Skeletal muscle satellite cell (primary cell): ENCODE results near the gene TGFA.

Experiments
- H3K27me3 ChIP-seq: 2 replicates; pipeline ENCODE4 v1.7.0; 2013; ENCODE audit warnings: low read length; ENCODE audit not compliant: control insufficient read depth, insufficient read depth
- H3K36me3 ChIP-seq: 2 replicates; pipeline ENCODE4 v1.7.0; 2013; ENCODE audit warnings: mild to moderate bottlenecking, control low read depth, low read length; ENCODE audit not compliant: insufficient read depth
- H3K4me1 ChIP-seq: 2 replicates; pipeline ENCODE4 v1.7.0; 2013; ENCODE audit warnings: low read length; ENCODE audit not compliant: control insufficient read depth, insufficient read depth
- H3K4me2 ChIP-seq: 2 replicates; pipeline ENCODE4 v1.7.0; 2013; ENCODE audit warnings: mild to moderate bottlenecking, low read length
- H3K4me3 ChIP-seq: 2 replicates; pipeline ENCODE4 v1.7.0; 2013; ENCODE audit warnings: low read length
- H3K9ac ChIP-seq: 2 replicates; pipeline ENCODE4 v1.7.0; 2013; ENCODE audit warnings: mild to moderate bottlenecking, low read depth, low read length, moderate library complexity
- H3K9me3 ChIP-seq: replicated peaks from 2 replicates; pipeline ENCODE4 v1.7.0; 2013; ENCODE audit warnings: mild to moderate bottlenecking, control low read depth, low read length

TGFA gene

DNA sequence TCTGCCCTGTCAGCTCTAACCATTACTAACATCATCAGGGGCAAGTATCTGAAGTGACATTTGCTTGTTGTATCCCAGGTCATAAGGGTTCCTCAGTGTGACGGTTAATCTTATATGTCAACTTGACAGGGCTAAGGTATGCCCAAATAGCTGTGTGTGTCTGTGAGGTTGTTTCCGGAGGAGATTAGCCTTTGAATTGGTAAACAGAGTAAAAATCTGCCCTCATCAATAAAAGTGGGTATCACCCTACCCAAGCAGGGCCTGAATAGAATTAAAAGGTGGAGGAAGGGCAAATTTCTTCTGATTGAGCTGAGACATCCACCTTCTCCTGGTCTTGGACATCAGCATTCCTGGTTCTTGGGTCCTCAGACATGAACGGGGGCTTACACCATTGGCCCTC, 12.8 kb upstream of the TGFA start:
- no peaks in the 10 kb centered on the region for H3K36me3 ChIP-seq
- H3K4me2 ChIP-seq: no peak overlapping the region
- H3K4me1 ChIP-seq: no peaks in the 10 kb centered on the region
- H3K9me3 ChIP-seq: no peaks in the 10 kb centered on the region
- no peak overlapping the region for H3K9ac ChIP-seq
- peaks cover 4% of the 10 kb centered on the region for H3K27me3 ChIP-seq
- no peak overlapping the region for H3K4me3 ChIP-seq

DNA sequence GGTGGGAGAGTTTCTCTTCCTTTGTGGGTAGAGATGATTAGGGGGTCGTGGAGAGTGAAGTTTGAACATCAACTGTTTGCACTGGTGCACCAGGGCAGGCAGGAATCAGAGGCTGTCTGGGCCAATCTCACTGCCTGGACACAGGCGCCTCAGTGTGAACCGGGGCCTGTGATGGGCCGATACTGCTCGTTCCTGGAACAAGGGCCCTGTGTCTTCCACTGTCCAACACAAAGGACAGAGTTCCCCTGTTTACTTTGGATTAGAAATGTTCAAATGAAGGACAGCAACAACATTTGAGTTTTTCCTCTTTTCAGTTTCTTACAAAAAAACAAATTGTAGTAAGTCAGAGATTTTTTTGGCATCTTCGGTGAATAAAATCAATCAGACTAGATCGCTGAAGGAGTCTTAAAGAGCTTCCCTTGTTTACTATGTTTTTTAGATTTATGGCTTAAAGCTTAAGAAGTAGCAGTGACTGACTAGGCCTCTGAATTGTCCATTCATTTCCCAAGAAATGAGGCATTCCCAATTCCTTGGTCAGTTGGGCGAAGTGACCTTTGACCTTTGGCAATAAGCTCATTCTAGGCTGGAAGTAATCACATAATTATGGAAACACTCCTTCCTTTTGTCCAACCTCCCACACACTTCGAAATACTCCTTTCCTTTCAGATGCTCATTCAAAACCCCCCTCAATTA, 11.6 kb upstream of the TGFA start:
- Histone ChIP-seq H3K27me3 (peaks cover 4% of the 10 kb centered on the region), H3K36me3 (no peaks in the 10 kb centered on the region), H3K9me3 (no peaks in the 10 kb centered on the region), H3K4me2 (no peak overlapping the region), H3K9ac (no peak overlapping the region), H3K4me3 (no peak overlapping the region), H3K4me1 (no peaks in the 10 kb centered on the region)

DNA sequence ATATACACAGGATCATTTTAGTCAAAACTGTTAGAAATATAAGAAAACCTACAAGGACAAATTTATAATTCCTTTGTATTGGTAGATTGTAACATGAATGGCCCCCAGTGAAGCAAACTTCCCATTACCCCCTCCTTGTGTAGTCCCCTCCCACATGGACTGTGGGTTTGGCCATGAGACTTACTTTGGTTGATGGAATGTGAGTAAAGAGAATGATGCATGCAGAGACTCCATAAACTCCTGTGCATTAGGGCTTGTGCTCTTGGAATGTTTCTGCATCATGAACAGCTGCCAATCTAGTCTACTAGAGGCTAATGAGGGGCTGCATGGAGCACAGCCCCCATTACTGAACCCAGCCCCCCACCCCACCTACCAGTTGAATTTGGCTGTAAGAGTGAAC, 8.3 kb upstream of the TGFA start:
- Histone ChIP-seq H3K36me3 (no peaks in the 10 kb centered on the region), H3K9ac (no peak overlapping the region), H3K4me2 (no peak overlapping the region), H3K9me3 (no peaks in the 10 kb centered on the region), H3K4me3 (no peak overlapping the region), H3K4me1 (no peaks in the 10 kb centered on the region), H3K27me3 (peaks cover 25% of the 10 kb centered on the region)

DNA sequence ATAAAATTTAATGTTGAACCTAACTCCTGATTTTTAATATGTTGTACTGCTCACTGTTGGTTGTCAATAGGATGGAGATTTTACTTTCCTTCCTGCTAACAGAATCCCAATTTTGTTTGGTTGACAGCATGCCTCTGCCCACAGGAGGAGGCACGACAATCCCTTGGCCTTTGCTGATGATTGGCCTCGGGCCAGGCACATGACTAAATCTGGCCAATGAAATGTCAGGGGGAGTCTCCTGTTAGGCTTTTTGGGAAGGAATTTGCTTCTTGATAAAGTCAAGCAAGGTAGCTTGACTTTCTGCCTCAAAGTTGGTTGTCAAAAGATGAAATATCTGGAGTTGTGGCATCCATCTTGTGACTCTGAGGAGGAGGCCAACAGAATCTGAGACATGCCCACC, 6.8 kb upstream of the TGFA start:
- Histone ChIP-seq H3K4me3 (no peak overlapping the region), H3K4me1 (no peaks in the 10 kb centered on the region), H3K27me3 (peaks cover 33% of the 10 kb centered on the region), H3K9me3 (no peaks in the 10 kb centered on the region), H3K4me2 (no peak overlapping the region), H3K9ac (no peak overlapping the region), H3K36me3 (no peaks in the 10 kb centered on the region)

GRCh38 chr2:70560040-70560439, 6.4 kb upstream of the TGFA start:
- no peaks in the 10 kb centered on the region for H3K36me3 ChIP-seq
- no peak overlapping the region for H3K9ac ChIP-seq
- H3K4me3 ChIP-seq: no peak overlapping the region
- no peaks in the 10 kb centered on the region for H3K9me3 ChIP-seq
- no peaks in the 10 kb centered on the region for H3K4me1 ChIP-seq
- no peak overlapping the region for H3K4me2 ChIP-seq
- H3K27me3 ChIP-seq: peaks cover 37% of the 10 kb centered on the region

- Histone ChIP-seq H3K4me2 (no peak overlapping the region), H3K9me3 (no peaks in the 10 kb centered on the region), H3K36me3 (no peaks in the 10 kb centered on the region), H3K4me3 (no peak overlapping the region), H3K4me1 (peaks cover 7% of the 10 kb centered on the region), H3K27me3 (peaks cover 51% of the 10 kb centered on the region), H3K9ac (no peak overlapping the region)
Observed at GRCh38 chr2:70558195-70558808, 4.7 kb upstream of the TGFA start.

DNA sequence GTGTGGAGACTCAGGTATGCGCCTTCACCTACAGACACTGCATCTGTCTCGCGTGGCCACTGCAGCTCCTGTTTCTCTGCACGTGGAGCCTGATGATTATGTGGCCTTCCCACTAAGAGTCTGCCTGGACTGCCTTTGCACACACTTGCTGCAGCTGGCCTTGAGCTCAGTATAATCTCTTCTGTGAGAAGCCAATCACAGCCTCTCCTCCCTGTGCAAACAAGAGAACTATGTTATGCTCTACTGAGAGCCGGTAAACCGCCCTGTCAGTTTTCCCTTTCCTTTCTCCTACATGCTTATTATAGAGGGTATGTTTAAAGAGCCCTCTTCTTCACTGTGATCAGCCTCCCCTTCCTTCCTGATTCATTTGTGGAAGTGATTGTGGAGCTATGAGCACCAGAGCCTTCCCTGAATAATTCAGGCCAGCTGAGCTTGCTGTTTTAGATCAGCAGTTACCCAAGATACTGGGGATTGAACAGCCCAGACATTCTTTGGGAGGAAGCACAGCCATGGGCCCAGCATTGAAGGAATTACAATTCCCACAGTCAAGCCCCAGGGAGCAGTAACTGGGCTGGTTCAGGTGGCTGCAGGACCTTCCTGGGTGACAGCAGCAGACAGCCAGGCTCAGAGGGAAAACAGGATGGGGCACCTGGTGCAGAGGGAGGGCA, 3.7 kb upstream of the TGFA start:
- H3K9ac ChIP-seq: no peak overlapping the region
- no peaks in the 10 kb centered on the region for H3K9me3 ChIP-seq

GRCh38 chr2:70556608-70557007, 3.0 kb upstream of the TGFA start:
- Histone ChIP-seq H3K27me3 (peaks cover 64% of the 10 kb centered on the region), H3K9me3 (no peaks in the 10 kb centered on the region), H3K4me3 (no peak overlapping the region), H3K4me2 (no peak overlapping the region), H3K36me3 (no peaks in the 10 kb centered on the region), H3K4me1 (peaks cover 8% of the 10 kb centered on the region), H3K9ac (no peak overlapping the region)

More for the DNA sequence above, 3.7 kb upstream of the TGFA start:
- Histone ChIP-seq H3K4me3 (no peak overlapping the region), H3K4me2 (no peak overlapping the region), H3K4me1 (peaks cover 8% of the 10 kb centered on the region), H3K27me3 (peaks cover 61% of the 10 kb centered on the region), H3K36me3 (no peaks in the 10 kb centered on the region)

GRCh38 chr2:70554338-70554892, 789 bp upstream of the TGFA start:
- Histone ChIP-seq H3K36me3 (no peaks in the 10 kb centered on the region), H3K9ac (no peak overlapping the region), H3K27me3 (peaks cover 79% of the 10 kb centered on the region), H3K4me2 (peak overlapping the region; percentile 78), H3K9me3 (no peaks in the 10 kb centered on the region), H3K4me3 (peak overlapping the region; percentile 72), H3K4me1 (peaks cover 8% of the 10 kb centered on the region)

DNA sequence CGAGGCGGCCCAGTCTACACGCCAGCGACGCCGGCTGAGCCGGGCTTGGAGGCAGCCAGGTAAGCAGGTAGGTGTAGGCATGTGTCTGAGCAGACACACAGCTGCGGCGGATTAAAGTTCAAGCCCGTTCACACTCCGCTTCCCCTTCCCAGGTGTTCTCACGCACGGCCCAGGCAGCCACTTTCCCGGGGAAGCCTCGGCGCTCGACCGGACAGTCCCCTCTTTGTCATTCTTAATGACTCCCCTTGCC, 367 bp downstream of the TGFA start:
- H3K27me3 ChIP-seq: peaks cover 78% of the 10 kb centered on the region
- no peaks in the 10 kb centered on the region for H3K36me3 ChIP-seq
- H3K9me3 ChIP-seq: no peaks in the 10 kb centered on the region
- no peak overlapping the region for H3K9ac ChIP-seq
- peaks cover 8% of the 10 kb centered on the region for H3K4me1 ChIP-seq
- H3K4me3 ChIP-seq: peak overlapping the region; percentile 72
- peak overlapping the region; percentile 78 for H3K4me2 ChIP-seq

DNA sequence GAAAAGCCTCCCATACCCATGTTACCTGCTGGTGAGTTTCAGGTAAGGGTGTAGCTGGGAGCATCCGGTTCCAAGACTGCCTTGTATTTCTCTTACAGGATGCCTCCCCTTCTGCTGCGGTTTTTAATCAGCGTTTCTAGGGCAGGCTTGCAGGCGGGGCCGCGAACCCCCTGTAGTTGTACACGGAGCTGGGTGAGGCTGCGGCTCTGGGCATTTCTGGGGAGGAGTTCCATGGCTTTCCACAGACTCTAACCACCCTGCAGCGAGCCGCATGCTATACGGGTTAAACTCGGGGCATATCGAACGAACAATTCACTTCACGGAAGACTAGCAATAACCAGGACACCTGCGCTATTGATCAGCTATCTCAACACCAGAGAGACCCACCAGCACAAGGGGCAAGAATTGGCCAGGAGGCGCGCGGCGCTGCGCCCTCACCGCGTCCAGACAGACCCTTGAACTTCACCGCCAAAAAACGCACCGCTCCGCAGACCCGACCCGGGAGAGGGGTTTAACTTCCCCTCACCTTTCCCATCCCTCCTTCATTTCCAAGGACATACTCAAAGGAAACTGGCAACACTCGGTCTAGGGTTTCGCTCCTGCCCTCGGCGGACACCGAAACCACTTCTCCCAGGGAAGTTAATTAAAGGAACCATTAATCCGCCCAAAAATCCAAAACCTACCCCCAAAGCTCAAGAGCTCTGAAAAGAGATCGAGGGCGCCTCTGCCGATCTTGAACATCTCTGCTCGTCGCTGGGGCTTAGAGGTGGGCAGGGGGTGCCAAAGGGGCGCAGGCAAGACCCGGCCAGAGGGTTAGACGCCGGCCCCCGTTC, 909 bp downstream of the TGFA start:
- Histone ChIP-seq H3K4me2 (peak overlapping the region; percentile 78), H3K9ac (no peak overlapping the region), H3K4me1 (peaks cover 8% of the 10 kb centered on the region), H3K4me3 (peak overlapping the region; percentile 72), H3K36me3 (no peaks in the 10 kb centered on the region), H3K9me3 (no peaks in the 10 kb centered on the region), H3K27me3 (peaks cover 76% of the 10 kb centered on the region)
